ENCODE data around the gene C3orf38.
A peak's percentile ranks its signal among the peaks of the same experiment; 100 is the strongest.
"Not testable (repeated sequence)": the region's sequence is repeated elsewhere in the genome, so short reads cannot be mapped to it uniquely, and the experiment has no call there.

C3orf38 gene

GRCh38 chr3:88149509-88150362 lies at the start of gene C3orf38:
C3orf38 (plus strand) TSS chr3:88149959; CDS start chr3:88150053, 94 bp downstream.
- peak; percentile 78 for DNase-seq

- no peak for DNase-seq
These were observed 48.6 kb upstream of the C3orf38 start for GRCh38 chr3:88101142-88101541.

DNA sequence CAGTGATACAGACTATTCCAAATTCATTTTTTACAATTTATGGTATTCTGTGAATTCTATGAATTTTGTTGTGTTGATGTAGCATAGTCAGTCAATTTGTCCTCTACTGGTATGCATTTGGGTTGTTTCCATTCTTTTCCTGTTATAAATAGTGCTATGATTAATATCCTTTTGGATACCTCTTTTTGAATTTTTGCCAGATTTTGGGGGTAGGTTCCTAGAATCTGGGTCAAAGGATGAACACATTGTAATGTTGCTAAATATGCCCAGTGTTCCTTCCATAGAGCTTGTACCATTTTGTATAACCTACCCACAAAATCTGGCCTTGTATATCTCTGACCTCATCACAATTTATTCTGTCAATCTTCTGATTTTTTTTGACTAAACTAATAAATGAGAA lies 44.4 kb upstream of the C3orf38 start:
- DNase-seq = no peak

GRCh38 chr3:88112289-88112688 lies 37.5 kb upstream of the C3orf38 start:
- no peak for DNase-seq

GRCh38 chr3:88113311-88114162 lies 36.2 kb upstream of the C3orf38 start:
- DNase-seq = peak; percentile 44

DNA sequence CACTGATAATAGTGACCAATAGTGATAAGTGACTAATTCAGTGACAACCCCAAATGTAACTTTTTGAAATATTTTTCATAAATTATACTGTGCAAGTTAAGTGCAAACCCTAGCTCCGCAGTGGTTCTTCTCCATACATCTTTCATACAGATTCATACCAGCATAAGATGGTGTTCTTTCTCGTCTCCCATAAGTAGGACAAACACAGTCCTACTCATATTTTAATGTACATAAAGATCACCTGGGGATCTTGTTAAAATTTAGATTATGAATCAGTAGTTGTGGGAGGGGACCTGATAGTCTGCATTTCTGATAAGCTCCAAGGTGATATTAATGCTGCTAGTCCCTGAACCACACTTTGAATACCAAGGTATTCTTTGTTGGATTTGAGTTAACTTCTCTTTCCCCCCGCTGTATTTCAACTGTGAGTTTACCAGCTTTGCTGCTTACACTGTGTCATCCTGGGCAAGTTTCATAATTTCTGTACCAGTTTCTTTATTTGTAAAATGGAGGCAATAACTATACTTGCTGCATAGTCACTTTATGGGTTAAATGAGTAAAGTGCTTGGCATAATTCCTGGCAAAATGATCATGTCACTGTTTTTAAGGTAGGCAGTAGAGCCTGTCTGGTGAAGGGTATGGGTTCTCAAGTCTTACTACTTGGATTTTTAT lies 34.7 kb upstream of the C3orf38 start:
- DNase-seq = no peak

DNA sequence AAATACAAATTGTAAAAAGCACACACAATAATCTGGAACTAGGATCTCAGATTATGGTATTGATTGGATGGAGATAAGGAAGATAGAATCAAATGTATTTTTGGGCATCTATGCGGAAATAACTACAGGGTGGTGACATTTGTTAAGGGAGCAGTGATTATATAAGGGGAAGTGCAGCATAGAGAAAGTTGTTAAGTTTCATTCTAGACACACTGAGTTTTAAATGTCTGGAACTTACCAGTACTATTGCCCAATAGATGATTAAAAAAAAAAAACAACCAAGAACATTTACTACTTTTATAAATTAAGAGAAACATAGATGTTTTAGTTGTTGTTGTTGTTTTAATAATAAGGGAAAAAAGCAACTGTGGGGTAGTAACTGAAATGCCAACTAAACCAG lies 32.1 kb upstream of the C3orf38 start:
- no peak for DNase-seq

DNA sequence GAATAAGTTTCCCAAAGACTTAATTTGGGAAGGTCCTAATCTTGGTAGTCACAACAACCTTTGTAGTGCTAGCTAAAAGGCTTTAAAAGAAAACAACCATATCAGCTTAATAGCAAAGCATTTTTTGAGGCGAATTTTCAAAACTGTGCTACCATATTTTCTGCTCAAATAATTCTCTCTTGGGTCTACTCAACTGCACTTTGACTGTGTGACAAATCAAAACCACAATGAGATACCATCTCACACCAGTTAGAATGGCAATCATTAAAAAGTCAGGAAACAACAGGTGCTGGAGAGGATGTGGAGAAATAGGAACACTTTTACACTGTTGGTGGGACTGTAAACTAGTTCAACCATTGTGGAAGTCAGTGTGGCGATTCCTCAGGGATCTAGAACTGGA lies 31.2 kb upstream of the C3orf38 start:
- DNase-seq = not testable (repeated sequence)

DNA sequence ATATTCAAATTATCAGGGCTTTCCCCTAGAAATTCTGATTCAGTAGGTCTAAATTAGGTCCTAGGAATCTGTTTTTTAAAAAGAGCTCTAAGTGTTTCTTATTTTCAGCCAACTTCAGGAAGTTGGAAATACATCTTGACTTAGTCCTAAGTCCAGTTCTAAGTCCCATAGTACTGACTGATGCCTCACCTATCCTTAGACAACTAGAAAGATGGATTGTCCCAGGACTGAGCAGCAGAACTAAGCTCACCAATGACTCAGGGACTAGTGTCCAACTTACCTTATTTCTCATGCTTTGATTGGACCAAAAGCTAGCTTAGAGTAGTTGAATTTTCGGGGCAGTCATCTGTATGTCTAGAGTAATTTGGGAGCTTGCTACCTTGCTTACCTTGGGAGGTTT lies 26.2 kb upstream of the C3orf38 start:
- no peak for DNase-seq

DNA sequence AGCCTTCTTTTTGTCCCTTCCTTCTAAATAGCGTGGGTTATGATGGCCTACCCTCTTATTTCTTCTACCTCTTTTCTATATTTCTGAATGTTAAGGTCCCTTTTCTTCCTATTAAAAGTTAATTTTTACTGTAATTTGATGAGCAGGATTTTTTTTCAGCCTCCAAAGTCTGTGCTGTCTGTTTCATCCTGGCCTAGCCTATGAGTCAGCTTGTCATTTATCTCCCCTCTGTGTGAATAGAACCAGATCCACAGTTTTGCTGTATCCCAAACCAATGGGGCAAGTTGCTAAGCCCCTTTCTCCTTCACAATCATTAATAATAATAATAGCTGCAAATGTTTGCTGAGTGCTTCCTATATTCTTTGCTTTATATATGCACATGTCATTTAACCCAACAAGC lies 18.1 kb upstream of the C3orf38 start:
- DNase-seq = no peak

DNA sequence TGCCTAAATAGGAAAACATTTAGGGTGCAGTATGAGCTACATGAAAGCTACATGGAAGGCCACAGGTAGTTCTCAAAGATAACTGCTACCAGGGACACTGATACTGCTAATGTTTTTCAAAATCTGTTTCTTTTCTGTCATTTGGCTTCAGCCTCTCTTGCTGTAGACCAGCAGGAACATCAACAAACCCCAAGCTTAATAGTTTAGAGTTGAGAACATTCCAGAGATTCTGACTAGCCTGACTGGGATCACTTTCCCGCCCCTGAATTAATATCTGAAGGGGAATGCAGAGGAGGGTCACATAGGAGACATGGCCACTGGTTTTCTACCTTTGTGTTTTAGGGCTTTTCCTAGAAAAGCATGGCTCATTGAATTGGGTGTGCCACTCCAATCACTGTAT lies 16.9 kb upstream of the C3orf38 start:
- no peak for DNase-seq

GRCh38 chr3:88133711-88134263 lies 16.0 kb upstream of the C3orf38 start:
- no peak for DNase-seq

GRCh38 chr3:88137836-88138235 lies 11.9 kb upstream of the C3orf38 start:
- no peak for DNase-seq

- DNase-seq = no peak
These were observed 8.2 kb upstream of the C3orf38 start for GRCh38 chr3:88141458-88142083.

DNA sequence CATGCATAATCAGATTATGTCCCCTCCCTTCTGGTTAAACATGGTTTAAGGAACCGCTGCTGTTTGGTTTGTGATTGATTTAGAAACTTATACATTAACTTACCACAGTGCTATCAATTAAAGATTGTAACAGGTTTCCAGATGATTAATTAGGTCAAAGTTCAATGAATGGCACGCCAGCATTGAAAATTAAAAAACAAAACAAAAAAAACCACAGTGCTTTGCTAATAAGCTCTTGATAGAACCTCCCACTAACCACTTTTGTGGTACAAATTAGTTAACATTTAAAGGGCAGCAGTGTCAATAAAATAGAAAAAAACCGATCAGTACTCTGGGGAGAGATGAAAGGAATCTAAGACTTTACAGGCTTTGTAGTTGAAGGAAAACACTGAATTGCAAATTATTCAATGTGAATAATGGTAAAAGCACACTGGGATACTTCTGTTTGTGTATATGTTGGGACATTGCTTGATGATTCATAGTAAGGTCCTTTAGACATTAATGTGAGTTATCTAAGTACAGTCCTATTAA lies 7.6 kb upstream of the C3orf38 start:
- DNase-seq = no peak

DNA sequence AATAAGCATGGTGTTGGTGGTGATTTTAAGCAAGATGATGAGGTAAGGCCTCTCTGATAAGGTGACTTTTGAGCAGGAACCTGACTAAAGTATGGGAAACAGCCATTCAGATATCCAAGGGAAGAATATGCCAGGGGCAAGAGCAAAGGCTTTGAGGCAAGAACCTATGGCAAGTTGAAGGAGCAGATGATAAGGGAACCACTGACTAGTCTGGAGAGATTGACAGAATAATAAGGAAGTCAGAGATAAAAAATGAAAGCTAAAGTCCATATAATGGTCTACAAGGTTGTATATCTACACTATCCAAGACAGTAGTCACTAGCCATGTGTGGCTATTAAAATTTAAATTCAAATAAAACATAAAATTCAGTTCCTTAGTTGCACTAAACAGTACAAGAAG lies 2.5 kb upstream of the C3orf38 start:
- no peak for DNase-seq

- no peak for DNase-seq
These were observed 1.1 kb upstream of the C3orf38 start for GRCh38 chr3:88148651-88149050.

- peak; percentile 51 for DNase-seq
These were observed 654 bp upstream of the C3orf38 start for GRCh38 chr3:88149101-88149508.

- peak; percentile 24 for DNase-seq
These were observed 612 bp downstream of the C3orf38 start for GRCh38 chr3:88150371-88150770.

- DNase-seq = no peak
These were observed 1.0 kb downstream of the C3orf38 start for GRCh38 chr3:88150806-88151205.

- DNase-seq = no peak
These were observed 1.6 kb downstream of the C3orf38 start for GRCh38 chr3:88151358-88151757.

- no peak for DNase-seq
These were observed 3.1 kb downstream of the C3orf38 start for GRCh38 chr3:88152841-88153240.
